ENCODE data around the gene GRB10.
"Not testable (repeated sequence)": the region's sequence is repeated elsewhere in the genome, so short reads cannot be mapped to it uniquely, and the experiment has no call there.

GRB10 gene

DNA sequence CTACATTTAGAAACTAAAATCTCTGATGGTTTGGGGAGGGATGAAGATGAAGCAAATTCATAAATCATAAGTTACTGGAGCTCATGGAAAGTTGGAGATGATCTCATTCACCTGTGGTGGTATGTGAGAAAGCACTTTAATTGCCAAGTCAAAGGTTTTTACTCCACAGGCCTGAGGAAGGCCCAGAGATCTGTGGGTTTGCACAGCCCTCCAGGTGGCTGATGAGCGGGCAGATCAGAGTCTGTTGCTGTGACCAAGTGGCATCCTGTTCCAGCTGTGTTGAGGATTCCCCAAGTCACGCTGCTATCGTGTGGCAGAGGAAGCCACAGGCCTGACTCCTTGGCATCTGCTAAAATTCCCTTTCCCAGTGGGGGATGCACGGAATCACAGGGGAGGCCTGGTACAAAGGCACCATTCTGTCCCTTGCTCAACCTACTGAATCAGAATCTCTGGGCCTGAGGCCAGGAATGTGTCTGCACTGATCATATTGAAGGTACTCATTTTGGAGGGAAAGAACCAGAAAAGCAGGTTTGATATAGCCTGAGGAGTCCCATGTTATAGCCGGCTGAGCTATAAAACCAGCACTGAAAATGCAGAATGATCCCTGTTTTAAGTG, 197.8 kb downstream of the GRB10 start:
- no peak for DNase-seq (ENCODE audit: low read depth, low spot score)

DNA sequence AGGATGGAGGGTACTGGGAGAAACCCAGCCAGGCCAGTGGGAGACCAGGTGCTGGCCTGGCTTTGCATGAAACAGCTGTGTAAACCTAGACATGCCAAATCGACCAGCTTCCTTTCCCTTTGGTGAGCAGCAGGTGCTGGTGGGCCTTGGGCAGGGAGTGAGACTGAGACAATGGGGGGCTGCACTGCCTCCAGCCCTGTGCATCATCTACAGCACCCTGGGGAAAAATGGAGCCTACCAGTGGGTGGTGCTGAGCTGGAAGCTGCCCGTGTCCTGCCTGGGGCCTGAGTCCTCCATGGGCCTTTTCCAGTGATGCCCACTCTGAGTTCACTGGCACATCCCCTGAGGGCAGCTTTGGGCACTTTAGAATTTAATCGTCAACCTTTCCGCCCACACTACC, 198.3 kb downstream of the GRB10 start:
- no peak for DNase-seq (ENCODE audit: low read depth, low spot score)

DNA sequence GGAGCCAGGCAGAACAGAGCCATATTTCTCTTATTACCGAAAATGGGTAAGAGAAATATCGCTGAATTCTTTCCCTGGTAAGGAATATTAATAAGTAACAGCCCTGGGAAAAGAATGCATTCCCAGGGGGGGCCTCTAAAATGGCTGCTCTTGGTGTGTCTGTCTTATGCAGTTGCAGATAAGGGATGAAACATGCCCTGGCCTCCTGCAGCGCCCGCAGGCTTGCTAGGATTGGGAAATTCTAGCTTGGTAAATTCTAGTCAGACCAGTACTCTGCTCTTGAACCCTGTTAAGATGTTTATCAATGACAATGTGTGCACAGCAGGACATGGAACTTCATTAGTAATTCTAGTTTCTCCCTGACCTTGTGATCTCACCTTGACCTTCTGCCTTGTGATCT, 199.4 kb downstream of the GRB10 start:
- DNase-seq (ENCODE audit: low read depth, low spot score) = not testable (repeated sequence)

DNA sequence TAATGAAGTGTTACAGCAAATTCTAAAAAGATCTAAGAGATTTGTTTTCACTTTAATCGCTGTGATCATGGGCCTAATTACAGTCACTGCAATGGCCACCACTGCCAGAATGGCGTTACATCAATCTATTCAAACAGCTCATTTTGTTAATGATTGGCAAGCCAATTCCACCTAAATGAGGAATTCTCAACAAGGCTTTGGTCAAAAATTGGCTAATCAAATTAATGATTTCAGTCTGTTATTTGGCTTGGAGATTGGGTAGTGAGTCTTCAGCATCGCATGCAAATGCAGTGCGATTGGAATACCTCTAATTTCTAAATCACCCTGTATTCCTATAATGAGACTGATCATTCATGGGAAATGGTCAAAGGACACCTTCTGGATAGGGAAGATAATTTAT, 200.4 kb downstream of the GRB10 start:
- DNase-seq (ENCODE audit: low read depth, low spot score) = not testable (repeated sequence)

DNA sequence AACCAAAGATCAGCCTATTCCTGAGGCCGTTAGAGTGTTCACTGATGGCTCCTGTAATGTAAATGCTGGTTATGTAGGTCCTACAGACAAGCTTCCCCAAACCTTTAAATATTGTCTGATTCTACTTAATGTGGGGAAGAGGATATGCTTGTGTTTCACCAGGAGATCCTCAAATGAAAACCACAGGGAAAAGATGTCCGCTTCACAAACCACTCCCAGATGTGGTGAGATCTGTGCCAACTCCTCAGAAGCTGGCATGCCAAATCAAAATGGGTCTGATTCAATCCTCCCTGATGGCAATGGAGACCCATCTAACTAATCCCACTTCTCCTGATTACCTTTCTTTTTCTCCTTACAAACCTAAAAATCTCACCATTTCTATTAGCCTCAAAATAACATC, 202.0 kb downstream of the GRB10 start:
- not testable (repeated sequence) for DNase-seq (ENCODE audit: low read depth, low spot score)

DNA sequence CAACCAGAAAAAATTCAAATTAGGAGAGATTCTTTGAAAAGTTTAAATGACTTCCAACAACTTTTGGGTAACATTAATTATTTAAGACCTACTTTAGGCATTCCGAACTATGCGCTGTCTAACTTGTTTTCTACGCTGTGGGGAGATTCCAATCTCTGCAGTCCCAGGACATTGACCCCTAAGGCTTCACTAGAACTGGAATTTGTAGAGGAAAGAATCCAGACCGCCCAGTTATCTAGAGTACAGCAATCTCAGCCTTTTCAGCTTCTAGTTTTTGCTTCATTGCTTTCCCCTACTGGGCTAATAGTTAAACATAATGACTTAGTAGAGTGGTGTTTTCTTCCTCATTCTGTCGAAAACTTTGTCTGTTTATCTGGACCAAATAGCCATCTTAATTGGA, 202.6 kb downstream of the GRB10 start:
- no peak for DNase-seq (ENCODE audit: low read depth, low spot score)

DNA sequence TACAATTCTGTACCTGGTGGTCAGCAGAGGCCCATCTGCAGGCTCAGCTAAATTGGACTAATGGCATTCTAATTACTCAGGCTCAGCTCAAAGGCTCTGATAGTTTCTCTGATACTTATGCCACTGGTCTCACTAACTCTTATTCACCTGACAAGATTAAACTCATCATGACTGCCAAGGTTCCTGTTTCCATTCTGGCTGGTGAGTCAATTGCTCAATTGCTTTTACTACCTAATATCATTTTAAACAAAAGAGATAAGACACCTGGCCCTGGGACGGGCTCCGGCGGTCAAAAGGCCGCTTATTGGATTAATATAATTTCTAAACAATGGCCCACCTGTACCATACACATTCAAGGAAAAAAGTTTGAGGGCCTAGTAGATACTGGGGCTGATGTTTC, 204.6 kb downstream of the GRB10 start:
- DNase-seq (ENCODE audit: low read depth, low spot score) = not testable (repeated sequence)

DNA sequence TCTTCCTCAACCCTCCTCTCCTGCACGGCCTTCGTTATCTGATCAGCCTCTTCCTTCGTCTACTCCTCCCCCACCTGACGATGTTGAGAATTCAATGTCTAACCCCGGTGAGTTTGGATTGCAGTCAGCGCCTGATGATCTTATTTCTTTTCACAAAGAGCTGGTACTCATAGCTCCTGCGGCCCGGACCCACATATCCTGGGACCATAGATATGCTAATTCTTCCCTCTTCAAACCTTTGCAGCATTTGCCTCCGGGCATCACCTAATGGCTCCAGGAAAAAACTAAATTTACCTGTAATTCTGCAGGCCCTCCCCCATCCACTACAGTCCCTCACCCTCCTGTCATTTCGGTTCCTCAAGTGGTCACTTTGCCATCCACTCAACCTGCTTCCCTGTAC, 205.1 kb downstream of the GRB10 start:
- no peak for DNase-seq (ENCODE audit: low read depth, low spot score)

DNA sequence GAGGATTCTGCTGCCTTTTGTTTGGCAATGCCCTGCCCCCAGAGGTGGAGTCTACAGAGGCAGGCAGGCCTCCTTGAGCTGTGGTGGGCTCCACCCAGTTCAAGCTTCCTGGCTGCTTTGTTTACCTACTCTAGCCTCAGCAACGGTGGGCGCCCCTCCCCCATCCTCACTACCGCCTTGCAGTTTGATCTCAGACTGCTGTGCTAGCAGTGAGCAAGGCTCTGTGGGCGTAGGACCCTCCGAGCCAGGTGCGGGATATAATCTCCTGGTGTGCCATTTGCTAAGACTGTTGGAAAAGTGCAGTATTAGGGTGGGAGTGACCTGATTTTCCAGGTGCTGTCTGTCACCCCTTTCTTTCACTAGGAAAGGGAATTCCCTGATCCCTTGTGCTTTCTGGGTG, 206.3 kb downstream of the GRB10 start:
- not testable (repeated sequence) for DNase-seq (ENCODE audit: low read depth, low spot score)

DNA sequence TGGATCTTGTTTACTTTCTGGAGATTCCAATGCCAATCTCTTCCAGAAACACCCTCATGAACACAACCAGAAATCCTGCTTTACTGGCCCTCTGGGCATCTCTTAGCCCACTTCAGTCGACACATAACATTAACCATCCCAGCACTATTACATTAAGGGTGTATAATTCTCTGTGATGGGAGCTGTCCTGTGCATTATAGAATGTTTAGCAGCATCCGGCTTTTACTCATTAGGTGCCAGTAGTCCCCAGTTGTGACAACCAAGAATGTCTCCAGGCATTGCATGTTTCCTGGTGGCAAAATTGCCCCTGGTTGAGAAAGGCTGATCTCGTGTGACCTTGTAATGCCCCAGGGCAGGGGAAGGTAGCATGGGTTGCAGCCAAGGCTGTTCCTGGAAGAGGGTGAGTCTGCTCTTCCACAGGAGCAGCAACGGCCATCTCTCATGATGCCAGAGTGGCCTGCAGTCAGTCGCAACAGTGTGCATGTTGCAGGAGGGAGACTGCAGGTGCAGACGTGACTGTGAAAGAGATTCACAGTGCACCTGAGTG, 214.9 kb downstream of the GRB10 start:
- no peak for DNase-seq (ENCODE audit: low read depth, low spot score)

DNA sequence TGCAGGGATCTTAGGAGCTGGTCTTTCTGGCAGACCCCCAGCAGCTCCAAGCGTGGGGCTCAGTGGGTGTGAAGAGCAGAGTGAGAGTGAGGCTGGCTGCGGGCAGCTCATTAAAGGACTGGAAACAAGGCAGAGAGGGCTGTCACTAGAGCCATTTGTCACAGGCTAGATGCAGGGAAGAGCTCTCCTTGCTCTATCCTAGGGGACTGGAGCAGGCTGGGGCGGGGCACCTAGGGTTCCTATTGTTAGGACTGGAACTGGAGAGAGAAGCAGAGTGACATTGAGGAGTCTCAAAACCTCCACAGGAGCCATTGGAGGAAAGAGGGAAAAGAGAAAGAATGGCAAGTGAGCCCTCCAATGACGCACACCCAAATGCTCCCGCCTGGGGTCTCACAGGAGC, 216.7 kb downstream of the GRB10 start:
- DNase-seq (ENCODE audit: low read depth, low spot score) = no peak

DNA sequence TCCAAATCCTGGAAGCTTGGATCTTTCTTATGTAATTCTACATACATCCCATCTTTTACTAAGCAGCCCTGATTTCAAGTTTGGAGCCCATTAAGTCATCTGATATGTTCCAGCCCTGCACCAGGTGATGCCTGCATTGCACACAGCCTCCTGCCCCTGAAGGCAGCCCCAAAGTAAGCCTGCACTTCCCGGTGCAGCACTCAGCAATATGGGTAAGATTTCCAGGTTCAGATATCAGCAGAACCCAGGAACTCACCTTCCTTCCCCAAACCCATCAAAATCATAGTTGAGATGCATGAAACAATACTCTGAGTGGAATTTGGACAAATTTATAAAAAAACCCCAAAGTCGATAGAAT, 217.2 kb downstream of the GRB10 start:
- DNase-seq (ENCODE audit: low read depth, low spot score) = no peak

DNA sequence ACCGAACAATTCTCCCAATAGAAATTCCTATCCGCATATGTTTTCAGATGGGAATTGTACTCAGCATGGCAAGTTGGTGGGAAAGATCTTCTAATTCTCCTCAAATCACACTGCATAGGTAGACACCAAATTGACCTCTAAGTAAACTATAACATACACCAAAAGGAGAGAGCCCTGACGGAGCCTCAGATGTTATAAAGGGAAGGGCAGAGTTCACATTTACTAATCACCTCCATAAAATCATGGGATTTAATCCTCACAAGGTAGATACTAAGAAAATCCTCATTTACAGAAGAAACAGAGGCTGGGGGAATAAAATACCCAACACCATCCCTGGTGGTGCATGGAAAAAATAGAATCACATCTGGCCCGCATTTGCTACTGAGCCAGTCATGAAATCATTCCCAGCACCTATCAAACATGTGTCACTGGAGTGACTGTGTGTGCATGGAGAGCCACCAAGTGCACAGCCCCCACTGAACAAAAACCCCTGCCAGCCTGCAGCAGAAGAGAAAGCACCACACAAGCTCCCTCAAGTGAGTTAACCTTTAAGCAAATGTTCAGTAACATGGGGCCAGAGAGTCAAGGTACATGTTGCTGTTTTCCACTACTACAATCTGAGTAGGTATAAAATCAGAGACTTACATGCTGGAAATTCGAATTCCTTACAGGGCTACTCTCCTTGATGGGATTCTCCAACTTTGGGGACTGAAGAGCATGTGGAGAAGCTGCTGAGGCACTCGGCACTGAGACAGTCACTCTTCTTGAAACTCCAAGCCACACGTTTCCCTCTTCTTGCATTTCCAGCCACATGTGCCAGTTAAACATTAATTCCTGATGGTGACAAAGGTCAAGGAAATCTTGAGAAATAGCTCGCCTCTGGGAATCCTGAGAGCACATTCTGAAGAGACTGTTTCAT, 217.8 kb downstream of the GRB10 start, which contains the start of gene DDC:
TSS of gene DDC (minus strand) at position 766 of the 919 bp plus-strand sequence. CDS start 21,320 bp downstream, outside the sequence.
- no peak for DNase-seq (ENCODE audit: low read depth, low spot score)

DNA sequence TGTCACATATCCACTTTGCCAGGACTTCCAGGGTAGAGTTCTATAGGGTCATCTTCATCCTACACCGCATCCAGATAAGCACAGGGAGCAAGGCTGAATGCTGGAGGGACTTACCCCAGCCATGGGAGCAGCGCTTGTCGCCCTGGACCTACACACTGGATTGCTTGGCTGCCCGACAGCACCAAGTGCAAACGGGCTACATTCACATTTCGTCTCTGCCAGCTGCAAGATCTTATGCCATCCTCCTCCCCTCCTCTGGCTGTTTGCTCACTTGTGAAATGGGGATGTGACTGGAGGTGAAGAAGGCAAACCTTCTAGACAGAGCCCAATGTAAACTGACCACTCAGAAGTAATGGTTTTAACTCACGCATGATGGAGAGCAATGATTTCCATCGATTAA, 218.5 kb downstream of the GRB10 start:
- no peak for DNase-seq (ENCODE audit: low read depth, low spot score)

DNA sequence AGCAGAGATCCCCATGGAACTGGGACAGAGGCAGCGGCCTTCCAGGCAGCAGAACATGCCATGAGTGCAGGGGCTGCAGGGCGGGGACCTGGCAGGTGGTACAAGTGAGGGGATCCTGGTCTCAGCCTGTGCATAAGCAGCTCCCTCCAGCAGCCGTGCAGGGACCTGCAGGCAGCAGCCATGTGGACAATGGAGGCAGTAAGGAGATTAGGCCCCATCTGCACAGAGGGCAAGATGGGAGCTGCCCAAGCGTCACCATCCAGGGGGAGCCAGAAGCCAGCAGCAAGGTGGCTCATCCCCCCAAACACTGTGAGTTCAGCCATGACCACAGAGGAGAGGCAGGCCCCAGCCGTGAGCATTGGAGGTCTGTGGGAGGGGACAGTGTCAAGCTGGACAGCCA, 220.6 kb downstream of the GRB10 start:
- no peak for DNase-seq (ENCODE audit: low read depth, low spot score)

DNA sequence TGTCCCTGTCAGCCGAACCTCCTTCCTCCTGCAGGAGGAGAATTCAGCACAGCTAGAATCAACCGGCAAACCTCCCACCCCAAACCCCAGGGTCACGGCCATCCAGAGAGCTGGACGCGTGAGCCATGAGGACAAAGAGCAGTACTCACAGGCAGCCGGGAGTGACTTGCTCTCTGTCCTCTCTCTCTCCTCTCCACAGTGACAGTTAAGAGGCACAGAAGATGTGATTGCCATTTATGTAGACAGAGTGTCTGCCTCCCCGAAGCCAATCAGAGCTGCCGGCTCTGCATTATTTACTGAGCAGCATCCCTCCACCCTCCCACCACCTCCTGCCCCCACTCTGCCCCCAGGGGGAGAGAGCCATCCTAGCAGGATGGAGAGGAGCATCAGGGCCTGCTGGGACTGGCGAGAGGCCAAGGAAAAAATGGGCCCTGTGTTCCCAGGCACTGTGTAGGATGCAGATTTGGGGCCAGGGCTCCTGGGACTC, 221.8 kb downstream of the GRB10 start:
- no peak for DNase-seq (ENCODE audit: low read depth, low spot score)

DNA sequence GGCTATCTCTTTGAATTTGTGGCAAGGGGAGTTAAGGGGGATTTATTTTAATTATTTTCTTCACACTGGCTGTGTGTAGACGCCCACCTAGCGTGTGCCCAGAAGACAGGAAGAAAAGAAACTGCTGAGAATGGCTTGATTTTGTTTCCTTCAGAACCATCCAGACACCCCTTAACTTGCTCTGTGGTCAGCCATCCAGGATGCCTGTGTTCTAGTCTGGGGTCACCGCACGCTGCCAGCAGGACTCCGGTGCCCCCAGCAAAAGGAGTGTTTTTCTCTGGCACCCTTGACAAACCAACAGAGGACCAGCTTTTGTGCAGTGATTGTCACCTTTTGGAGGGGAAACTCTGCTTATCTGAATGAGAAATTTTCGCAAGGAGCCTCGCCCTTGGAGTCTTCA, 222.8 kb downstream of the GRB10 start:
- no peak for DNase-seq (ENCODE audit: low read depth, low spot score)

DNA sequence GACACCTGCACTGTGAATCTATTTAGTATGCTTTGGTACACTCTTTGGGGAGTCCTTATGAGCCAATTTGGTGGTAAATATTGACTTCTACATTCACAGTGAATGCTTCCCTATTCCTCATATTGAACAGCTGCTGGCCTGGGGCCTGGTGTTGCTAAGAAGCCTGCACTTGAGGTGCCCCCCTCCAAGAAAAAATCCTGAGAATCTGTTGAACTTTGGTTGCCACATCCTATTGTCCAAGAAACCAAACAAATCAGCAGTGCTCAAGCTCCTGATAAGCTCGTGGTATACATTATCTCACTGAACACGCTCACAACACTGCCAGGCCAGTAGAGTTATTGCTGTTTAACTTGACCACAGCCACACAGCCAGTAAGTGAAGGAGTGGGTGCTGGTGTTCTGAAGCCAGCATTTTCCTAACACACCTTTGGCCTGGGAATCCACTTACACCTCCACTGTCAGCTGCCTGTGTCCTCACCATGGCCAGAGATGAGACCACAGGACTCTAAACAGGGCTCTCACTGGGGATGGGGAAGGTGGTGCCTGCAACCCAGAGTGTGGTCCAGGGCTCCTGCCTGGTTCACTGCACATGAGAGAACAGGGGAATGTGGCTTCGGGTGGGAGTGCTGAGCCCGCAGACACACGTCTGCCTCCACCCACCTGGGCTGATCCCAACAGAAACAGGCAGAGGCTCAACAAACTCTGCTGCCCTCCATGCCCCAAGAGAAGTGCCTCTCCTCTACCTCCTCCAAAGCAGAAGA, 224.2 kb downstream of the GRB10 start:
- DNase-seq (ENCODE audit: low read depth, low spot score) = no peak

DNA sequence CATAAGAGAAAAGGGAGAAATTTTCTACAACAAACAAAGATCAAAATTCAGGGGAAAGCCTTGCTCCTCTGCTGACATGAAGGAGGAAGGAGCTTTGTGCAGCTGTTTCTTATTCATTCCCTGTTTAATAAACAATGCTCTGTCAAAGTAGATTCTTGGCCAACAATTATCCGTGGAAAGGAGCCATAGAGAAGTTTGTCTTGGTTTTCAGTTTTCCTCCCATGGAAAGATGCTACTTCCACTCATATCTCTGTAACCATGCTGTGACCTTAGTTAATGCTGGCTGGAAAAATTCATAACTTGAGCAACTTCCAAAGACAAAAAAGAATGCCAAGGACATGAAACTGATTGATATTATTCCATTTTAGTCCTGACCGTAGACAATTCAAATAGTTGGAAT, 225.6 kb downstream of the GRB10 start:
- no peak for DNase-seq (ENCODE audit: low read depth, low spot score)

DNA sequence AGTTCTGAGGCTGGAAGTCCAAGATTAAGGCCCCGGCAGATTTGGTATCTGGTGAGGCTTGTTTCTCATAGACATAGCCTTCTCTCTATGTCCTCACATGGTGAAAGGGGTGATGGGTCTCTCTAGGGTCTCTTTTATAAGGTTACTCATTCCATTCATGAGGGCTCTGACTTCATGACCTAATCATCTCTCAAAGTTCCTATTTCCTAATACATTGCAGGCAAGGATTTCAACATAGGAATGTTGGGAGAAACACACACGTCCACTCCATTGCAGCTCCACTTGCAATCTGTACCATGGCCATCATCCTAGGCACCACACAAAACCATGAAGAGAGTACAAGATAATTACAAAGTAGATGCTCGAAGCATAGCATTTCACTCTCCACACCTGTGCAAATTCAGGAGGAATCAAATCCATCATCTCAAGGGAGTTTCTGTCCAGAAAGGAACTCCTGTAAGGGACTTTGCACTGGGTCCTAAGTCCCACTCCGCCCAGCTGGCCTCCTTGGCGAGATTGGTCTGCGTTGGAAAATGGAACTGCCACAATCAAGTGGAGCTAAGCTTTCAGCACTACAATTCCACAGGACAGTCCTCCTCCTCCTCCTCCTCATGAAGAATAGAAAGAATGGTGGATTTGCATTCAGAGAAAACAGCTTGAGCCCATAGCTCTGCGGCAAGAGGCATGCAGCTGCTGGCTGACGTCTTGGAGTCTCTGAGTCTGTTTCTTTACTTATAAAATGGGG, 226.3 kb downstream of the GRB10 start:
- DNase-seq (ENCODE audit: low read depth, low spot score) = no peak

DNA sequence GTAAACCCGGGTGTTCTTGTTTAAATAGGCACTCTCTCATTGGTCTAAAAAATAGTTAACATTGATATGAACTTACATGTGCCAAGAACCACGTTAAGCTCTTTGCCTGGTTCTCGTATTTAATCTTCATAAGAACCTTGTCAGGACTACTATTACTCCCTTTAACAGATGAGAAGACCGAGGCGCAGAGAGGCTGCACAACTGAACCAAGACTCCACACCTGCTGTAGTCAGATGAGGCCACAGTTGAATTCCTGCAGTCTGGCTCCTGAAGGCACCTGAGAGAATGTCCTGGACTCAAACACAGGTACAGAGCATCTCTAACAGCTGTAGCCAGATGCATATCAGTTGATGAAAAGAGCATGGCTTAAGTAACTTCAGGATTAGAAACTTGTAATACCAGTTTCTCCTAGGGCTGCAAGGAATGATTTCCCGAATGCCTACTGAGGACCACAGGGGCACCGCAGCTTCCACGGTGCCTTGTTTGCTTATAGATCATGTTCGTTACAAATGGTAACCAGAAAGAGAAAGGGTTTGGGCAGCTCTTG, 227.0 kb downstream of the GRB10 start:
- DNase-seq (ENCODE audit: low read depth, low spot score) = no peak
